ENCODE results near the gene TGFA.

The TGFA gene

DNA sequence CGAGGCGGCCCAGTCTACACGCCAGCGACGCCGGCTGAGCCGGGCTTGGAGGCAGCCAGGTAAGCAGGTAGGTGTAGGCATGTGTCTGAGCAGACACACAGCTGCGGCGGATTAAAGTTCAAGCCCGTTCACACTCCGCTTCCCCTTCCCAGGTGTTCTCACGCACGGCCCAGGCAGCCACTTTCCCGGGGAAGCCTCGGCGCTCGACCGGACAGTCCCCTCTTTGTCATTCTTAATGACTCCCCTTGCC is 367 bp downstream of the TGFA start:
- TF ChIP-seq CTCF (IDR thresholded peaks at IDR 0.05) = no peak

GRCh38 chr2:70552501-70553333 is 909 bp downstream of the TGFA start:
- TF ChIP-seq CTCF (IDR thresholded peaks at IDR 0.05) = no peak

DNA sequence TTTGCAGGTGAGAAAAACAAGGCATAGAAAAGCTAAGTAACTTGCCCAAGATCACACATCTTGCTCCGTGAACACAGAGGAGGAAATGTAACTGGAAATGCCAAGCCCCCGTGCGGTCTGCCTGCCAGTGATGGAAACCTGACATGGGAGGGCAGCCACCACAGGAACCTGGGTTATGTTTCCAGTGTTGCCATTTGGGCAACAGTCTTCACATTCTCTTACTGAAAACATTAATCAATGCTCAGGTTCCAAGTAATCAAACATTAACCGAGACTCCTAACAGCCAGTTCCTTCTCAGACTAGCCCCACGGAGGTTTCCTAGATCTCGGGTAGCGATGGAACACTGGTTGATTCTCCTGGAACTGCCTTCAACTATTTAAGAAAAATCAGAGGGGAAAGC is 2.5 kb downstream of the TGFA start:
- no peak for TF ChIP-seq CTCF (IDR thresholded peaks at IDR 0.05)

DNA sequence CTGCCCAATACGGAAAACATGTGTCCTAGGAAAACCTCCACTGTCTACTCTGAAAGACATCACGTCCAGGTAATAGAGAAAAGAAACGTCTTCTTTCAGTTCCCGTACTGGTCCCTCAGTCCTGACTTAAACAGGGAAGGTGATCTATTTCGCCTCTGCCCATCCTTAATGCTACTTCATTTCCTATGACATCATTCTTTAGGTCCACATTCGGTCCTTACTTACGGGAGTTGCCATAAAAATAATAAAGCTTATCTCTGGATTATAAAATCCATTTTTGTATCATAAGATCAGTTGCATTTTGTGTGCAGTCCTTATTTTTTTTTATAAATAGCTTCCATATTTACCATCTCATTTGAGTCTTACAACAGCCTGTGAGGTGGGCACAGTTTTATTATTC is 3.7 kb downstream of the TGFA start:
- TF ChIP-seq CTCF (IDR thresholded peaks at IDR 0.05) = no peak

DNA sequence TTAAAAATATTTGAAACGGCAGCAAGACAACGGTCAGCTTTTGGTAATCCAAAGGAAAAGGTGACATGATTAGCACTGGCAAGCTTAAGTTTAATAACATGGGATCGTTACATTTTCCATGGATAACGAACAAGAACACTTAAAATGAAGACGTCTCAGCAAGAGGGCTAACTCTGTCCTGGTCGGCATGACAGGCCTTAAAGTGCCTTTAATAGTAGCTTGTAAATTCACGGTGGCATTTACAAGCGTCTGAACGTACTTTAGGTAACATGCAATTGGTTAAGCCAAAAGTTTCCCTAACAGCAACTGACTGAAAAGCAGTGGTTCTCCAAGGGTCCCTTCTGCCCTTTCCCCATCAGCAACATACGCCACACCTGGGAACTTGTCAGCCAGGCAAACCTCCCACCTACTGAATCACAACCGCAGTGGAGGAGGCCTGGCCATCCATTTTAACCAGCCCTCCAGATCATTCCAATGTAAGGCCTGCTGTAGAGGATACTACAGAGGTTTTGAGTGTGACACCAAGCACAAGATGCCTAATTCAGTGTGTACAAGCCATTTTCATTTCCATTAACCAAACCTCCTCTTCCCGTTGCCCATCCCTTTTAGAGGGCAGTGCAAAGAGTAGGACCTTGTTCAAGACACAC is 4.4 kb downstream of the TGFA start:
- TF ChIP-seq CTCF (IDR thresholded peaks at IDR 0.05) = no peak

- no peak for TF ChIP-seq CTCF (IDR thresholded peaks at IDR 0.05)
Observed at GRCh38 chr2:70548233-70548632, 5.4 kb downstream of the TGFA start.

GRCh38 chr2:70546885-70547284 is 6.7 kb downstream of the TGFA start:
- TF ChIP-seq CTCF (IDR thresholded peaks at IDR 0.05) = no peak
